Chondrocyte (in vitro differentiated cells): Measurements from ENCODE around the gene OR5V1. TPM values are rescaled to one million over a fixed set of nuclear protein-coding genes. Genes with fewer than 3 reads are reported as not detected.
"Not testable (repeated sequence)": the region's sequence is repeated elsewhere in the genome, so short reads cannot be mapped to it uniquely, and the experiment has no call there.

ENCODE experiments used
- DNase-seq: peaks from one replicate; pipeline ENCODE4 v3.0.0; 2021; ENCODE audit warnings: mixed read lengths, low spot score
- H3K27ac Mint-ChIP-seq: one replicate; pipeline ENCODE4 v1.8.0; 2021; ENCODE audit warnings: mild to moderate bottlenecking, moderate library complexity, mixed read lengths; ENCODE audit not compliant: unreplicated experiment
- H3K27me3 Mint-ChIP-seq: 2 replicates; pipeline ENCODE4 v1.8.0; 2021; ENCODE audit warnings: low read depth, mixed read lengths
- H3K36me3 Mint-ChIP-seq: 2 replicates; pipeline ENCODE4 v1.8.0; 2021; ENCODE audit warnings: low read depth, mixed read lengths
- H3K4me1 Mint-ChIP-seq: 2 replicates; pipeline ENCODE4 v1.8.0; 2021; ENCODE audit warnings: low read depth, mild to moderate bottlenecking, mixed read lengths
- H3K4me3 Mint-ChIP-seq: one replicate; pipeline ENCODE4 v1.8.0; 2021; ENCODE audit warnings: mild to moderate bottlenecking, moderate library complexity, mixed read lengths; ENCODE audit not compliant: unreplicated experiment
- H3K9me3 Mint-ChIP-seq: 2 replicates; pipeline ENCODE4 v1.8.0; 2021; ENCODE audit warnings: low read depth, mixed read lengths
- total RNA-seq: library from RNA; stranded (reverse); gene quantifications from 3 replicates; pipeline ENCODE4 v1.2.1, GENCODE V29; 2021
- TF ChIP-seq, protein P1 (sequence below): fragments of 200-600 bp; sonication (generic); IDR thresholded peaks from 2 replicates; pipeline ENCODE4 v1.5.0; 2021; ENCODE audit warnings: antibody characterized with exemption, mild to moderate bottlenecking, moderate library complexity

Gene OR5V1
- total RNA-seq, 1 donor from 2014 or later = not detected

DNA sequence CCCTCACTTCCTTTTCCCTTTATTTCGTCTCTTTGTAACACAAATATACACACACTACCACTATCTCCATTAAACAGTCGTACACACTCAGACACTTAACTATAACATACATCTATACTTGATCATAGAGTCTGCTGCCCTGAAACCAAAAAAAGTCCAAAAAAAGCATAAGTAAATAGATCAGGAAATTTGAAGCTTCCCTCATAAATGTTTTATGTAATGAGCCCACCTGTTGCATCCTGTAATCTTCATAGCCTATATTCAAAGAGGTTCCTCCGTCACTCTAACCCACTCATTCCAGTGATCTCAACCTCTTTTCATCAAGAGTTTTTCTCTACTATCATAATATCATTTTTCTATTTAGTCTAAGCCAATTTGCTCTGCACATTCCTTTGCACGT is 19.9 kb upstream of the OR5V1 start:
- H3K4me1 Mint-ChIP-seq = no peaks in the 10 kb centered on the region
- TF ChIP-seq, protein P1, sequence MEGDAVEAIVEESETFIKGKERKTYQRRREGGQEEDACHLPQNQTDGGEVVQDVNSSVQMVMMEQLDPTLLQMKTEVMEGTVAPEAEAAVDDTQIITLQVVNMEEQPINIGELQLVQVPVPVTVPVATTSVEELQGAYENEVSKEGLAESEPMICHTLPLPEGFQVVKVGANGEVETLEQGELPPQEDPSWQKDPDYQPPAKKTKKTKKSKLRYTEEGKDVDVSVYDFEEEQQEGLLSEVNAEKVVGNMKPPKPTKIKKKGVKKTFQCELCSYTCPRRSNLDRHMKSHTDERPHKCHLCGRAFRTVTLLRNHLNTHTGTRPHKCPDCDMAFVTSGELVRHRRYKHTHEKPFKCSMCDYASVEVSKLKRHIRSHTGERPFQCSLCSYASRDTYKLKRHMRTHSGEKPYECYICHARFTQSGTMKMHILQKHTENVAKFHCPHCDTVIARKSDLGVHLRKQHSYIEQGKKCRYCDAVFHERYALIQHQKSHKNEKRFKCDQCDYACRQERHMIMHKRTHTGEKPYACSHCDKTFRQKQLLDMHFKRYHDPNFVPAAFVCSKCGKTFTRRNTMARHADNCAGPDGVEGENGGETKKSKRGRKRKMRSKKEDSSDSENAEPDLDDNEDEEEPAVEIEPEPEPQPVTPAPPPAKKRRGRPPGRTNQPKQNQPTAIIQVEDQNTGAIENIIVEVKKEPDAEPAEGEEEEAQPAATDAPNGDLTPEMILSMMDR = no peak
- no peak overlapping the region for H3K27ac Mint-ChIP-seq
- no peak overlapping the region for H3K4me3 Mint-ChIP-seq
- H3K36me3 Mint-ChIP-seq = no peaks in the 10 kb centered on the region
- H3K27me3 Mint-ChIP-seq = peaks cover 22% of the 10 kb centered on the region
- H3K9me3 Mint-ChIP-seq = no peaks in the 10 kb centered on the region
- DNase-seq = no peak

- H3K27me3 Mint-ChIP-seq = peaks cover 28% of the 10 kb centered on the region
- H3K36me3 Mint-ChIP-seq = no peaks in the 10 kb centered on the region
- H3K4me3 Mint-ChIP-seq = no peak overlapping the region
- no peak for DNase-seq
- TF ChIP-seq, protein P1 = peak; percentile 77
- no peak overlapping the region for H3K27ac Mint-ChIP-seq
- no peaks in the 10 kb centered on the region for H3K4me1 Mint-ChIP-seq
- no peaks in the 10 kb centered on the region for H3K9me3 Mint-ChIP-seq
Measured at GRCh38 chr6:29376003-29376402, 7.3 kb upstream of the OR5V1 start.

DNA sequence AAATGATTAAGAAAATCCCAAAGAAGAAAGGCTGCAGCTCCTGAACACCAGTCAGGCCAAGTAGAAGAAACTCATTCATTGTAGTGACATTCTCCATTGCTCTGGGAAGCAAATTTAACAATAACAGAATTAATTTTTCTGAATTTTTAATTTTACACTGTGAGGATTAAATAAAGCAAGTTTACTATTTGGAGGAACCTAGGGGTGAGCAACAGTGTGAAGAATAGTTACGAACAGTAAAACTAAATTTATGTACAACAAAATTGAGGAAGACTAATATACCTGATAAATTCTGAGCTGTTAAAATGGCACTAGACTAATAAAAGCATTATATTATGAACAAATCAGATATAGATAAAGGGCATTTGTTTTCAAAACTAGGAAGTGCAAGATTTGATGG is 6.5 kb upstream of the OR5V1 start, which contains the start of gene OR12D3:
TSS of gene OR12D3 (minus strand) at position 101 of the 400 bp plus-strand sequence. CDS start at position 97, 4 bp downstream.
- DNase-seq = no peak
- TF ChIP-seq, protein P1 = no peak
- no peaks in the 10 kb centered on the region for H3K4me1 Mint-ChIP-seq
- H3K4me3 Mint-ChIP-seq = no peak within 1 kb of the TSS
- peaks cover 25% of the 10 kb centered on the region for H3K27me3 Mint-ChIP-seq
- H3K36me3 Mint-ChIP-seq = no peaks in the 10 kb centered on the region
- H3K27ac Mint-ChIP-seq = no peak within 1 kb of the TSS
- no peaks in the 10 kb centered on the region for H3K9me3 Mint-ChIP-seq

GRCh38 chr6:29355603-29356002 is 13.1 kb downstream of the OR5V1 start:
- H3K9me3 Mint-ChIP-seq = peaks cover 9% of the 10 kb centered on the region
- peaks cover 11% of the 10 kb centered on the region for H3K27me3 Mint-ChIP-seq
- DNase-seq = no peak
- H3K4me1 Mint-ChIP-seq = peaks cover 4% of the 10 kb centered on the region
- H3K27ac Mint-ChIP-seq = no peak overlapping the region
- H3K36me3 Mint-ChIP-seq = no peaks in the 10 kb centered on the region
- H3K4me3 Mint-ChIP-seq = no peak overlapping the region
- TF ChIP-seq, protein P1 = no peak

- H3K9me3 Mint-ChIP-seq = peaks cover 11% of the 10 kb centered on the region
Measured at GRCh38 chr6:29354980-29355379, 13.7 kb downstream of the OR5V1 start.

GRCh38 chr6:29349348-29349747 is 19.3 kb downstream of the OR5V1 start:
- not testable (repeated sequence) for H3K27ac Mint-ChIP-seq, DNase-seq, H3K4me1 Mint-ChIP-seq, H3K27me3 Mint-ChIP-seq, H3K4me3 Mint-ChIP-seq, H3K36me3 Mint-ChIP-seq
- peaks cover 11% of the 10 kb centered on the region for H3K9me3 Mint-ChIP-seq

More at GRCh38 chr6:29354980-29355379, 13.7 kb downstream of the OR5V1 start:
- TF ChIP-seq, protein P1 = no peak
- no peak for DNase-seq
- peaks cover 4% of the 10 kb centered on the region for H3K4me1 Mint-ChIP-seq
- no peaks in the 10 kb centered on the region for H3K36me3 Mint-ChIP-seq
- peaks cover 8% of the 10 kb centered on the region for H3K27me3 Mint-ChIP-seq
- no peak overlapping the region for H3K27ac Mint-ChIP-seq
- H3K4me3 Mint-ChIP-seq = no peak overlapping the region
